K562 (cell line): ENCODE results near the gene CXCL14.

Experiments used
- ARID4B ChIP-seq: sonication (generic); formaldehyde crosslinking; IDR thresholded peaks from 2 replicates; pipeline ENCODE4 v1.8.0; 2022; ENCODE audit warnings: mild to moderate bottlenecking, missing genetic modification reagents
- CREB3L1 ChIP-seq: fragments of 450-650 bp; IDR thresholded peaks from 2 replicates; pipeline ENCODE4 v1.6.1; 2014; ENCODE audit warnings: low read depth, mild to moderate bottlenecking, moderate library complexity, borderline replicate concordance
- CTCF ChIP-seq, 3 experiments: IDR thresholded peaks in 2 of 3; conservative IDR thresholded peaks in 1 of 3; 2 replicates each; pipeline ENCODE4 v1.5.1; 2011 to 2012; ENCODE audit warnings: low read length in 3 of 3, mild to moderate bottlenecking in 3 of 3, control low read depth in 2 of 3, improper control_type of control experiment in 1 of 3, inconsistent platforms in 1 of 3, low read depth in 1 of 3, mixed read lengths in 1 of 3, moderate library complexity in 1 of 3; ENCODE audit not compliant: insufficient read depth in 2 of 3
- FOXM1 ChIP-seq, 2 experiments: fragments of 450-650 bp in 1 of 2; sonication (generic) in 1 of 2; formaldehyde crosslinking in 1 of 2; IDR thresholded peaks; 2 replicates each; pipeline versions ENCODE4 v1.6.1 to v1.9.0; 2017 to 2022; ENCODE audit warnings: low read depth in 2 of 2, mild to moderate bottlenecking in 2 of 2, missing genetic modification reagents in 1 of 2, moderate library complexity in 1 of 2
- GATAD2A ChIP-seq: fragments of 450-650 bp; IDR thresholded peaks from 2 replicates; pipeline ENCODE4 v1.6.1; 2017
- NCOA6 ChIP-seq: fragments of 450-650 bp; IDR thresholded peaks from 2 replicates; pipeline ENCODE4 v1.6.1; 2017; ENCODE audit warnings: mild to moderate bottlenecking
- NR3C1 ChIP-seq: sonication (generic); formaldehyde crosslinking; IDR thresholded peaks from 2 replicates; pipeline ENCODE4 v1.8.1; 2022; ENCODE audit warnings: missing genetic modification reagents
- SMARCC2 ChIP-seq: fragments of 450-650 bp; IDR thresholded peaks from 2 replicates; pipeline ENCODE4 v1.6.1; 2017; ENCODE audit warnings: antibody characterized with exemption, moderate library complexity, mild to moderate bottlenecking, low read depth

- TF ChIP-seq NR3C1 (CRISPR knock-in tag) (no peak), NCOA6 (no peak), FOXM1 (IDR thresholded peaks at IDR 0.05; ENCODE audit: low read depth) (no peak), FOXM1 (CRISPR knock-in tag; IDR thresholded peaks at IDR 0.05; ENCODE audit: low read depth) (no peak), ARID4B (CRISPR knock-in tag) (no peak), CREB3L1 (no peak), CTCF (IDR thresholded peaks at IDR 0.05 in 2 of 3, conservative IDR thresholded peaks at IDR 0.05 in 1 of 3; ENCODE audit: insufficient read depth in 2 of 3, low read depth in 1 of 3, low read length in 3 of 3) (no peak), GATAD2A (no peak), SMARCC2 (no peak)
These were observed 6.1 kb upstream of the CXCL14 start for GRCh38 chr5:135584918-135585317.
